K562 (cell line): ENCODE measurements around the gene TAS1R3. TPM values are rescaled to one million over a fixed set of nuclear protein-coding genes. Genes with fewer than 3 reads are reported as not detected.

Experiments
- ATF1 ChIP-seq, 2 experiments: fragments of 450-650 bp in 1 of 2; IDR thresholded peaks; 2 replicates each; pipeline ENCODE4 v1.6.1; 2016; ENCODE audit warnings: missing compliant biosample characterization in 1 of 2, missing genetic modification characterization in 1 of 2
- BRF2 ChIP-seq: IDR thresholded peaks from 3 replicates; pipeline ENCODE4 v1.6.1; 2011; ENCODE audit warnings: borderline replicate concordance, mild to moderate bottlenecking; ENCODE audit not compliant: insufficient read length, insufficient read depth
- CBX3 ChIP-seq, 2 experiments: IDR thresholded peaks; 1 replicate in 1 of 2; 2 replicates in 1 of 2; pipeline ENCODE4 v1.6.1; 2012; ENCODE audit warnings: inconsistent platforms in 2 of 2, low read length in 2 of 2, borderline replicate concordance in 1 of 2, control low read depth in 1 of 2
- FOXA3 ChIP-seq, 2 experiments: fragments of 450-650 bp in 1 of 2; sonication (generic) in 1 of 2; formaldehyde crosslinking; IDR thresholded peaks in 1 of 2; conservative IDR thresholded peaks in 1 of 2; 2 replicates each; pipeline versions ENCODE4 v1.4.0 to v1.8.0; 2020 to 2022; ENCODE audit warnings: mild to moderate bottlenecking in 2 of 2, missing genetic modification reagents in 1 of 2
- LARP7 ChIP-seq: fragments of 450-650 bp; IDR thresholded peaks from 2 replicates; pipeline ENCODE4 v1.6.1; 2016
- NFATC3 ChIP-seq: fragments of 450-650 bp; IDR thresholded peaks from 2 replicates; pipeline ENCODE4 v1.6.1; 2017; ENCODE audit warnings: mild to moderate bottlenecking
- NFIC ChIP-seq: fragments of 450-650 bp; IDR thresholded peaks from 2 replicates; pipeline ENCODE4 v1.6.1; 2017; ENCODE audit warnings: mild to moderate bottlenecking, inconsistent platforms
- NR2C1 ChIP-seq, 2 experiments: fragments of 450-650 bp; IDR thresholded peaks; 2 replicates each; pipeline ENCODE4 v1.6.1; 2017; ENCODE audit warnings: mild to moderate bottlenecking in 2 of 2, antibody characterized with exemption in 1 of 2, inconsistent platforms in 1 of 2, missing compliant biosample characterization in 1 of 2, missing genetic modification characterization in 1 of 2
- POLR2H ChIP-seq: IDR thresholded peaks from 2 replicates; pipeline ENCODE4 v1.6.1; 2016; ENCODE audit warnings: missing genetic modification characterization, low read depth, mild to moderate bottlenecking, control low read depth, missing compliant biosample characterization, moderate library complexity
- POLR3G ChIP-seq: IDR thresholded peaks from 2 replicates; pipeline ENCODE4 v1.6.1; 2011; ENCODE audit not compliant: insufficient read length, insufficient replicate concordance; ENCODE audit errors: extremely low read depth
- PURB ChIP-seq: sonication (generic); formaldehyde crosslinking; IDR thresholded peaks from 2 replicates; pipeline ENCODE4 v1.9.0; 2021; ENCODE audit warnings: low read depth, mild to moderate bottlenecking, missing genetic modification reagents
- RBM39 ChIP-seq: fragments of 200-400 bp; formaldehyde crosslinking; optimal IDR thresholded peaks from 2 replicates; pipeline ENCODE3; 2018; ENCODE audit warnings: low read depth, low read length
- SMARCA5 ChIP-seq: fragments of 450-650 bp; IDR thresholded peaks from 2 replicates; pipeline ENCODE4 v1.6.1; 2016
- TARDBP ChIP-seq: fragments of 450-650 bp; IDR thresholded peaks from 2 replicates; pipeline ENCODE4 v1.6.1; 2016
- TBL1XR1 ChIP-seq, 2 experiments: IDR thresholded peaks; 2 replicates each; pipeline ENCODE4 v1.6.1; 2012; ENCODE audit warnings: improper control_type of control experiment in 2 of 2, low read length in 2 of 2, mild to moderate bottlenecking in 1 of 2
- TCF3 ChIP-seq: sonication (generic); formaldehyde crosslinking; IDR thresholded peaks from 2 replicates; pipeline ENCODE4 v1.4.0; 2020; ENCODE audit warnings: mild to moderate bottlenecking, missing genetic modification reagents
- TOE1 ChIP-seq, 2 experiments: fragments of 450-650 bp in 1 of 2; sonication (generic) in 1 of 2; formaldehyde crosslinking in 1 of 2; IDR thresholded peaks; 2 replicates each; pipeline versions ENCODE4 v1.7.1 to v1.8.0; 2016 to 2022; ENCODE audit warnings: borderline replicate concordance in 2 of 2, mild to moderate bottlenecking in 2 of 2, antibody characterized with exemption in 1 of 2, inconsistent platforms in 1 of 2, low read depth in 1 of 2, missing genetic modification reagents in 1 of 2, moderate library complexity in 1 of 2
- ZNF449 ChIP-seq: fragments of 250-450 bp; sonication (Bioruptor Pico); IDR thresholded peaks from 2 replicates; pipeline ENCODE4 v1.8.0; 2022; ENCODE audit warnings: moderate library complexity, mild to moderate bottlenecking, inconsistent platforms
- polyA plus RNA-seq, 8 experiments: library from polyadenylated mRNA; depleted of rRNA in 4 of 8; stranded (reverse) in 5 of 8; unstranded in 3 of 8; fragments of >200 nt; fragmentation: Nextera tagmentation in 2 of 8; fragmentation: Illumina TruSeq in 1 of 8; extraction: Ambion mirVana in 2 of 8; extraction: Trizol in 1 of 8; gene quantifications; 2 replicates each; pipeline versions ENCODE4 v1.2.1 to v1.2.3, GENCODE V29; 2011 to 2014; ENCODE audit warnings: inconsistent platforms in 1 of 8, missing spikeins in 1 of 8
- total RNA-seq, 7 experiments: library from RNA; depleted of rRNA in 6 of 7; stranded (reverse); fragments of >200 nt in 6 of 7; fragmentation: Illumina TruSeq in 2 of 7; extraction: Trizol in 2 of 7; gene quantifications; 2 replicates each; pipeline versions ENCODE4 v1.2.1 to v1.2.3, GENCODE V29; 2011 to 2021; ENCODE audit warnings: low replicate concordance in 1 of 7
- TF ChIP-seq, protein P1 (sequence below): fragments of 200-800 bp; sonication (Bioruptor generic); IDR thresholded peaks from 2 replicates; pipeline ENCODE4 v1.6.1; 2017; ENCODE audit warnings: missing genetic modification characterization, missing compliant biosample characterization
- TF ChIP-seq, protein P2 (sequence below): sonication (generic); formaldehyde crosslinking; IDR thresholded peaks from 2 replicates; pipeline ENCODE4 v1.8.0; 2022; ENCODE audit warnings: mild to moderate bottlenecking, missing genetic modification reagents
- TF ChIP-seq, protein P3 (sequence below): sonication (generic); formaldehyde crosslinking; IDR thresholded peaks from 2 replicates; pipeline ENCODE4 v1.8.0; 2022; ENCODE audit warnings: mild to moderate bottlenecking, missing genetic modification reagents
- TF ChIP-seq, protein P4 (sequence below): sonication (generic); formaldehyde crosslinking; IDR thresholded peaks from 2 replicates; pipeline ENCODE4 v1.5.0; 2020; ENCODE audit warnings: missing genetic modification reagents

The TAS1R3 gene
- total and polyA plus RNA-seq, 9 of the 15 experiments (the other 6 are each of a cell fraction or from before 2014, with no cell fraction given): 0.07 to 0.13 TPM; not detected in 7

DNA sequence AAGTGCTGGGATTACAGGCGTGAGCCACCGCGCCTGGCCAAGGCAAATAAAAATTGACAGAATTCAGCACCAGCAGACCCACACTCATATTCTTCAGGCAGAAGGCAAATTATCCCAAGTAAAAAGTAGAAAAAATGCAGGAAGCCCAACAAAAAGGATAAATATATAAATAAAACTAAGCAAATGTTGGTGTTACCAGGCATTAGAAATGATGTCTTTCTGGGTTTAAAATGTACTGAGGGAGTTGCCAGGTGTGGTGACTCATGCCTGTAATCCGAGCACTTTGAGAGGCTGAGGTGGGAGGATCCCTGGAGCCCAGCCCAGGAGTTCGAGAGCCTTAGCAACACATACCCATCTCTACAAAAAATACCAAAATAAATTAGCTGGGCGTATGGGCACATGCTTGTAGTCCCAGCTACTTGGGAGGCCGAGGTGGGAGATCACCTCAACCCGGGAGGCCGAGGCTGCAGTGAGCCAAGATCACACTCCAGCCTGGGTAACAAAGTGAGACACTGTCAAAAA, 12.9 kb upstream of the TAS1R3 start (continued):
- no peak for TF ChIP-seq TOE1 (IDR thresholded peaks at IDR 0.05; ENCODE audit: borderline replicate concordance)
- TF ChIP-seq TOE1 (CRISPR knock-in tag; IDR thresholded peaks at IDR 0.05; ENCODE audit: borderline replicate concordance, low read depth): no peak
- TF ChIP-seq POLR3G: no peak
- TF ChIP-seq SMARCA5: no peak
- no peak for TF ChIP-seq CBX3 (IDR thresholded peaks at IDR 0.05; ENCODE audit: borderline replicate concordance in 1 of 2, low read length in 2 of 2)
- TF ChIP-seq, protein P1, sequence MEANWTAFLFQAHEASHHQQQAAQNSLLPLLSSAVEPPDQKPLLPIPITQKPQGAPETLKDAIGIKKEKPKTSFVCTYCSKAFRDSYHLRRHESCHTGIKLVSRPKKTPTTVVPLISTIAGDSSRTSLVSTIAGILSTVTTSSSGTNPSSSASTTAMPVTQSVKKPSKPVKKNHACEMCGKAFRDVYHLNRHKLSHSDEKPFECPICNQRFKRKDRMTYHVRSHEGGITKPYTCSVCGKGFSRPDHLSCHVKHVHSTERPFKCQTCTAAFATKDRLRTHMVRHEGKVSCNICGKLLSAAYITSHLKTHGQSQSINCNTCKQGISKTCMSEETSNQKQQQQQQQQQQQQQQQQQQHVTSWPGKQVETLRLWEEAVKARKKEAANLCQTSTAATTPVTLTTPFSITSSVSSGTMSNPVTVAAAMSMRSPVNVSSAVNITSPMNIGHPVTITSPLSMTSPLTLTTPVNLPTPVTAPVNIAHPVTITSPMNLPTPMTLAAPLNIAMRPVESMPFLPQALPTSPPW (CRISPR knock-in tag): peak; percentile 28; the same call in 1 of the 2 replicates
- TF ChIP-seq POLR2H (tag): no peak; the same call in 1 of the 2 replicates
- no peak for TF ChIP-seq ATF1 (CRISPR knock-in tag; IDR thresholded peaks at IDR 0.05)
- no peak for TF ChIP-seq ATF1 (tag; IDR thresholded peaks at IDR 0.05)
- TF ChIP-seq, protein P2, sequence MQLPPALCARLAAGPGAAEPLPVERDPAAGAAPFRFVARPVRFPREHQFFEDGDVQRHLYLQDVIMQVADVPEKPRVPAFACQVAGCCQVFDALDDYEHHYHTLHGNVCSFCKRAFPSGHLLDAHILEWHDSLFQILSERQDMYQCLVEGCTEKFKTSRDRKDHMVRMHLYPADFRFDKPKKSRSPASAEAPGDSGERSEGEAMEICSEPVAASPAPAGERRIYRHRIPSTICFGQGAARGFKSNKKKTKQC (CRISPR knock-in tag): no peak
- no peak for TF ChIP-seq NFATC3
- peak; percentile 66 for TF ChIP-seq NFIC
- TF ChIP-seq NR2C1 (IDR thresholded peaks at IDR 0.05): no peak
- no peak for TF ChIP-seq NR2C1 (tag; IDR thresholded peaks at IDR 0.05)
- no peak for TF ChIP-seq RBM39
- TF ChIP-seq, protein P3, sequence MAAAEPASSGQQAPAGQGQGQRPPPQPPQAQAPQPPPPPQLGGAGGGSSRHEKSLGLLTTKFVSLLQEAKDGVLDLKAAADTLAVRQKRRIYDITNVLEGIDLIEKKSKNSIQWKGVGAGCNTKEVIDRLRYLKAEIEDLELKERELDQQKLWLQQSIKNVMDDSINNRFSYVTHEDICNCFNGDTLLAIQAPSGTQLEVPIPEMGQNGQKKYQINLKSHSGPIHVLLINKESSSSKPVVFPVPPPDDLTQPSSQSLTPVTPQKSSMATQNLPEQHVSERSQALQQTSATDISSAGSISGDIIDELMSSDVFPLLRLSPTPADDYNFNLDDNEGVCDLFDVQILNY (CRISPR knock-in tag): no peak
- no peak for TF ChIP-seq FOXA3 (CRISPR knock-in tag; conservative IDR thresholded peaks at IDR 0.05 in 1 of 2, IDR thresholded peaks at IDR 0.05 in 1 of 2)
- TF ChIP-seq TBL1XR1 (IDR thresholded peaks at IDR 0.05; ENCODE audit: low read length in 2 of 2): no peak
- TF ChIP-seq LARP7: no peak
- no peak for TF ChIP-seq PURB
- no peak for TF ChIP-seq BRF2
- no peak for TF ChIP-seq ZNF449 (CRISPR knock-in tag)
- TF ChIP-seq, protein P4, sequence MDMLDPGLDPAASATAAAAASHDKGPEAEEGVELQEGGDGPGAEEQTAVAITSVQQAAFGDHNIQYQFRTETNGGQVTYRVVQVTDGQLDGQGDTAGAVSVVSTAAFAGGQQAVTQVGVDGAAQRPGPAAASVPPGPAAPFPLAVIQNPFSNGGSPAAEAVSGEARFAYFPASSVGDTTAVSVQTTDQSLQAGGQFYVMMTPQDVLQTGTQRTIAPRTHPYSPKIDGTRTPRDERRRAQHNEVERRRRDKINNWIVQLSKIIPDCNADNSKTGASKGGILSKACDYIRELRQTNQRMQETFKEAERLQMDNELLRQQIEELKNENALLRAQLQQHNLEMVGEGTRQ (CRISPR knock-in tag): no peak
- TF ChIP-seq TCF3 (CRISPR knock-in tag): no peak
- TF ChIP-seq TARDBP: no peak
